Activated B cell treated with CpG ODN at 0.5 μM for 24 hours (primary cell): ENCODE data around the gene THEMIS. TPM values are rescaled to one million over a fixed set of nuclear protein-coding genes. Genes with fewer than 3 reads are reported as not detected.

Experiments
- ATAC-seq: fragments of 200-7000 bp; cut with Tn5 transposase; one replicate; pipeline ENCODE4 v1.10.0; 2021; ENCODE audit warnings: low read depth, mild to moderate bottlenecking, moderate library complexity
- CTCF ChIA-PET: fragments of 350-600 bp; sonication (Branson Sonifier 250); formaldehyde crosslinking; loops from one replicate; lab custom pipeline; 2021; ENCODE audit warnings: antibody characterized with exemption; lab: Charles Lee
- POLR2A ChIA-PET: fragments of 350-600 bp; sonication (Branson Sonifier 250); formaldehyde crosslinking; loops from one replicate; lab custom pipeline; 2021; ENCODE audit warnings: antibody characterized with exemption; lab: Charles Lee
- DNase-seq: peaks from one replicate; pipeline ENCODE4 v3.0.0; 2022
- H3K27ac Mint-ChIP-seq: one replicate; pipeline ENCODE4 v1.8.0; 2020; ENCODE audit warnings: mixed read lengths
- H3K27me3 Mint-ChIP-seq: one replicate; pipeline ENCODE4 v1.8.0; 2021; ENCODE audit warnings: mixed read lengths
- H3K36me3 Mint-ChIP-seq: one replicate; pipeline ENCODE4 v1.8.0; 2021; ENCODE audit warnings: low read depth, mixed read lengths
- H3K4me1 Mint-ChIP-seq: one replicate; pipeline ENCODE4 v1.8.0; 2021; ENCODE audit warnings: mixed read lengths
- H3K4me3 Mint-ChIP-seq: one replicate; pipeline ENCODE4 v1.8.0; 2020; ENCODE audit warnings: mild to moderate bottlenecking, mixed read lengths
- H3K9me3 Mint-ChIP-seq: one replicate; pipeline ENCODE4 v1.8.0; 2020; ENCODE audit warnings: mixed read lengths
- CTCF ChIP-seq: fragments of 200-600 bp; IDR thresholded peaks from one replicate; pipeline ENCODE4 v1.8.0; 2022; ENCODE audit warnings: antibody characterized with exemption, mild to moderate bottlenecking
- intact Hi-C: fragments of 100-400 bp; cut with micrococcal nuclease; formaldehyde crosslinking; loops from one replicate; pipeline ENCODE4 v1.15.1; 2024
- total RNA-seq: library from RNA; stranded (reverse); gene quantifications from 2 replicates; pipeline ENCODE4 v1.2.3, GENCODE V29; 2022

Gene THEMIS
- total RNA-seq, 1 donor from 2014 or later, result not detected

- ATAC-seq (no peak), DNase-seq (no peak)
- ChIA-PET CTCF (no interaction called here), POLR2A (no interaction called here)
- Mint-ChIP-seq H3K36me3 (no peaks in the 10 kb centered on the region), H3K4me3 (no peak overlapping the region), H3K4me1 (no peaks in the 10 kb centered on the region), H3K9me3 (no peaks in the 10 kb centered on the region), H3K27ac (no peak overlapping the region), H3K27me3 (no peaks in the 10 kb centered on the region)
- intact Hi-C loops, result no loop called here
- TF ChIP-seq CTCF, result no peak
Measured at GRCh38 chr6:127816643-127817042, 84.2 kb downstream of the THEMIS start.

GRCh38 chr6:127813699-127814027 is 87.2 kb downstream of the THEMIS start:
- TF ChIP-seq CTCF, result no peak
- POLR2A ChIA-PET, result no interaction called here
- CTCF ChIA-PET, result no interaction called here
- Mint-ChIP-seq H3K27ac (no peak overlapping the region), H3K4me1 (no peaks in the 10 kb centered on the region), H3K36me3 (no peaks in the 10 kb centered on the region), H3K9me3 (no peaks in the 10 kb centered on the region), H3K4me3 (no peak overlapping the region), H3K27me3 (no peaks in the 10 kb centered on the region)
- intact Hi-C loops, result no loop called here
- DNase-seq, result no peak
- ATAC-seq, result no peak

- POLR2A ChIA-PET, result no interaction called here
- Mint-ChIP-seq H3K27ac (no peak overlapping the region), H3K4me3 (no peak overlapping the region), H3K27me3 (no peaks in the 10 kb centered on the region), H3K36me3 (no peaks in the 10 kb centered on the region), H3K4me1 (no peaks in the 10 kb centered on the region), H3K9me3 (no peaks in the 10 kb centered on the region)
- CTCF ChIA-PET, result no interaction called here
- intact Hi-C loops, result no loop called here
- ATAC-seq (no peak), DNase-seq (no peak)
- TF ChIP-seq CTCF, result no peak
Measured at GRCh38 chr6:127812985-127813698, 87.7 kb downstream of the THEMIS start.

GRCh38 chr6:127811900-127812570 is 88.8 kb downstream of the THEMIS start:
- Mint-ChIP-seq H3K27me3 (no peaks in the 10 kb centered on the region), H3K4me1 (no peaks in the 10 kb centered on the region), H3K36me3 (no peaks in the 10 kb centered on the region), H3K9me3 (no peaks in the 10 kb centered on the region), H3K27ac (no peak overlapping the region), H3K4me3 (no peak overlapping the region)
- CTCF ChIA-PET, result no interaction called here
- intact Hi-C loops, result no loop called here
- DNase-seq (no peak), ATAC-seq (no peak)
- POLR2A ChIA-PET, result no interaction called here
- TF ChIP-seq CTCF, result no peak

GRCh38 chr6:127807806-127808517 is 92.9 kb downstream of the THEMIS start:
- TF ChIP-seq CTCF, result no peak
- DNase-seq (no peak), ATAC-seq (no peak)
- POLR2A ChIA-PET, result no interaction called here
- no peaks in the 10 kb centered on the region for H3K27me3 Mint-ChIP-seq
- no peaks in the 10 kb centered on the region for H3K4me1 Mint-ChIP-seq
- CTCF ChIA-PET, result no interaction called here
- intact Hi-C loops, result no loop called here
- no peaks in the 10 kb centered on the region for H3K9me3 Mint-ChIP-seq
- no peak overlapping the region for H3K4me3 Mint-ChIP-seq
- H3K27ac Mint-ChIP-seq, result no peak overlapping the region
- no peaks in the 10 kb centered on the region for H3K36me3 Mint-ChIP-seq
